ENCODE measurements around the gene GRAP2. TPM values are rescaled to one million over a fixed set of nuclear protein-coding genes. Genes with fewer than 3 reads are reported as not detected.

Gene GRAP2
- total RNA-seq, 1 donor, result under 0.01 TPM

- TF ChIP-seq CTCF (IDR thresholded peaks at IDR 0.05; ENCODE audit: insufficient read depth, low read depth, low read length), result no peak
- H3K4me3 ChIP-seq (ENCODE audit: low read depth, low read length), result no peak overlapping the region
- DNase-seq (ENCODE audit: low read depth), result no peak
Observed at GRCh38 chr22:39958009-39958711, 57.3 kb downstream of the GRAP2 start.

- no peak for DNase-seq (ENCODE audit: low read depth)
- no peak overlapping the region for H3K4me3 ChIP-seq (ENCODE audit: low read depth, low read length)
- TF ChIP-seq CTCF (IDR thresholded peaks at IDR 0.05; ENCODE audit: insufficient read depth, low read depth, low read length), result no peak
Observed at GRCh38 chr22:39958949-39959639, 58.2 kb downstream of the GRAP2 start.

- DNase-seq (ENCODE audit: low read depth), result peak; percentile 58
- no peak within 1 kb of the TSS for H3K4me3 ChIP-seq (ENCODE audit: low read depth, low read length)
- TF ChIP-seq CTCF (IDR thresholded peaks at IDR 0.05; ENCODE audit: insufficient read depth, low read depth, low read length), result peak; percentile 47
Observed at GRCh38 chr22:39959640-39960447, 59.0 kb downstream of the GRAP2 start, which contains the start of gene TMA7B. TSS of gene TMA7B (plus strand) at chr22:39960397. CDS start at chr22:39964375, 3,978 bp downstream.

GRCh38 chr22:39960791-39961746 is 60.2 kb downstream of the GRAP2 start:
- no peak for TF ChIP-seq CTCF (IDR thresholded peaks at IDR 0.05; ENCODE audit: insufficient read depth, low read depth, low read length)
- no peak overlapping the region for H3K4me3 ChIP-seq (ENCODE audit: low read depth, low read length)

GRCh38 chr22:39962071-39962470 is 61.2 kb downstream of the GRAP2 start:
- no peak overlapping the region for H3K4me3 ChIP-seq (ENCODE audit: low read depth, low read length)
- no peak for TF ChIP-seq CTCF (IDR thresholded peaks at IDR 0.05; ENCODE audit: insufficient read depth, low read depth, low read length)
- no peak for DNase-seq (ENCODE audit: low read depth)

More at GRCh38 chr22:39960791-39961746, 60.2 kb downstream of the GRAP2 start:
- DNase-seq (ENCODE audit: low read depth), result peak; percentile 92

- TF ChIP-seq CTCF (IDR thresholded peaks at IDR 0.05; ENCODE audit: insufficient read depth, low read depth, low read length), result no peak
- no peak overlapping the region for H3K4me3 ChIP-seq (ENCODE audit: low read depth, low read length)
- no peak for DNase-seq (ENCODE audit: low read depth)
Observed at GRCh38 chr22:39965748-39966147, 64.9 kb downstream of the GRAP2 start.

Measured in fibroblast of villous mesenchyme (primary cell).